Stimulated activated CD4-positive, alpha-beta T cell treated with anti-CD3 and anti-CD28 coated beads, TNF-alpha, amount 100 ng/mL, for 4 hours (primary cell): Measurements from ENCODE around the gene GNG8.

Experiments used
- DNase-seq, 3 experiments: peaks; one replicate each; pipeline ENCODE4 v3.0.0-alpha.2; 2020; ENCODE audit warnings: low read depth in 3 of 3

The GNG8 gene

GRCh38 chr19:46602392-46603194 is 33.4 kb downstream of the GNG8 start:
- peak; percentile 33 to 49 (median 48) for DNase-seq

GRCh38 chr19:46601318-46602224 is 34.4 kb downstream of the GNG8 start, which contains the start of gene CALM3:
TSS of gene CALM3 (plus strand) at chr19:46601330. CDS start at chr19:46601435, 105 bp downstream.
- DNase-seq = no peak

GRCh38 chr19:46600384-46601317 is 35.4 kb downstream of the GNG8 start:
- peak; percentile 95 to 96 (median 95) for DNase-seq

GRCh38 chr19:46599716-46600373 is 36.2 kb downstream of the GNG8 start:
- no peak for DNase-seq

GRCh38 chr19:46598372-46598917 is 37.6 kb downstream of the GNG8 start:
- no peak for DNase-seq

GRCh38 chr19:46596008-46596407 is 40.0 kb downstream of the GNG8 start:
- no peak for DNase-seq

GRCh38 chr19:46591870-46592269 is 44.1 kb downstream of the GNG8 start:
- DNase-seq = no peak

GRCh38 chr19:46591254-46591653 is 44.7 kb downstream of the GNG8 start:
- no peak for DNase-seq

- DNase-seq = no peak
These were observed 48.1 kb downstream of the GNG8 start for GRCh38 chr19:46587861-46588260.

GRCh38 chr19:46586294-46586693 is 49.7 kb downstream of the GNG8 start:
- no peak for DNase-seq

- no peak for DNase-seq
These were observed 50.5 kb downstream of the GNG8 start for GRCh38 chr19:46585539-46585938.
